AG09309 (cell line): ENCODE results near the gene PPFIBP2.

Experiments
- DNase-seq: peaks from one replicate; pipeline ENCODE4 v3.0.0-alpha.2; 2010; ENCODE audit warnings: low read depth
- H3K4me3 ChIP-seq: 2 replicates; pipeline ENCODE4 v1.5.1; 2011; ENCODE audit warnings: mild to moderate bottlenecking, low read depth, low read length, moderate library complexity; ENCODE audit not compliant: control insufficient read depth
- TF ChIP-seq, protein P1 (sequence below): IDR thresholded peaks from 2 replicates; pipeline ENCODE4 v1.5.1; 2011; ENCODE audit warnings: mild to moderate bottlenecking, low read depth, low read length, inconsistent platforms; ENCODE audit not compliant: insufficient read depth, control insufficient read depth; ENCODE audit errors: missing control alignments

PPFIBP2 gene

DNA sequence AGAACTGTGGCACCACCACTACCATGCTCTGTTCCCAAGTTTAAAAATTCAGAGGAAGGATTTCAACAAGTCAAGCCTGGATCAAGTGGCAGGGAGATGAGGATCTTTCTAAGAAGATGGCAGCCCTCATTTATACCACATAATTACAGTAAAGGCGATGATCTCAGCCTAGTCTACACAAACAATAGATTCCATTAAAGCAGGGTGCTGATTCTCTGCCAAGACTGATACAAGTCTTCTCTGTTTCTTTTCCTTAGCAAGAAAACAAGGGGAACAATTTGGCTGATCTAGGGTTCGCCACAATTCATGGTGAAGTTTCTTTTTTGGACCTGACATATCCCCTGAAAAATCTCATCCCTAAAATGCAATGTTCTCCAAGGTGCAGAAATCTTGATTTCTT, 73.9 kb downstream of the PPFIBP2 start:
- no peak for DNase-seq
- no peak overlapping the region for H3K4me3 ChIP-seq
- TF ChIP-seq, protein P1, sequence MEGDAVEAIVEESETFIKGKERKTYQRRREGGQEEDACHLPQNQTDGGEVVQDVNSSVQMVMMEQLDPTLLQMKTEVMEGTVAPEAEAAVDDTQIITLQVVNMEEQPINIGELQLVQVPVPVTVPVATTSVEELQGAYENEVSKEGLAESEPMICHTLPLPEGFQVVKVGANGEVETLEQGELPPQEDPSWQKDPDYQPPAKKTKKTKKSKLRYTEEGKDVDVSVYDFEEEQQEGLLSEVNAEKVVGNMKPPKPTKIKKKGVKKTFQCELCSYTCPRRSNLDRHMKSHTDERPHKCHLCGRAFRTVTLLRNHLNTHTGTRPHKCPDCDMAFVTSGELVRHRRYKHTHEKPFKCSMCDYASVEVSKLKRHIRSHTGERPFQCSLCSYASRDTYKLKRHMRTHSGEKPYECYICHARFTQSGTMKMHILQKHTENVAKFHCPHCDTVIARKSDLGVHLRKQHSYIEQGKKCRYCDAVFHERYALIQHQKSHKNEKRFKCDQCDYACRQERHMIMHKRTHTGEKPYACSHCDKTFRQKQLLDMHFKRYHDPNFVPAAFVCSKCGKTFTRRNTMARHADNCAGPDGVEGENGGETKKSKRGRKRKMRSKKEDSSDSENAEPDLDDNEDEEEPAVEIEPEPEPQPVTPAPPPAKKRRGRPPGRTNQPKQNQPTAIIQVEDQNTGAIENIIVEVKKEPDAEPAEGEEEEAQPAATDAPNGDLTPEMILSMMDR, result no peak

- no peak overlapping the region for H3K4me3 ChIP-seq
- no peak for DNase-seq
- TF ChIP-seq, protein P1, result no peak
Measured at GRCh38 chr11:7589861-7590260, 76.1 kb downstream of the PPFIBP2 start.

DNA sequence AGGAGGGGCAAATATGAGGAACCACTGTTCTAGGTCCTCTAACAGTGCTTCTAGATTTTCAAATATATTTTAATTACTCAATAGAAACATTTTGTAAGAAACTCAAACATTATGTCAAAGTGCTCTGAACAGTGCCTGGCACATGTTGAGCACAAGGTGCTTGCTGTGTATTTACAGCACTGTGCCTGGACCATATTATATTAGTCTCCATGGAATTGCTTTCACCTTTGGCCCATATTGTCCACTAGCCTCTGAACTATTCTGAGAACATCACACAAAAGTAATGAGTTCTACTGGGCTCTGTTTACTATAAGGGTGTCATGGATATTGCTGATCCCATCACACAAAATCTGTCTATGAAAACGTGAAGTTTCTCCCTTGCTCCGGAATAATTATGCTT, 76.7 kb downstream of the PPFIBP2 start:
- DNase-seq, result no peak
- H3K4me3 ChIP-seq, result no peak overlapping the region
- TF ChIP-seq, protein P1, result no peak

GRCh38 chr11:7591107-7591894, 77.5 kb downstream of the PPFIBP2 start:
- TF ChIP-seq, protein P1, result no peak
- no peak for DNase-seq
- H3K4me3 ChIP-seq, result no peak overlapping the region

- H3K4me3 ChIP-seq, result no peak overlapping the region
- DNase-seq, result no peak
- TF ChIP-seq, protein P1, result no peak
Measured at GRCh38 chr11:7591987-7592386, 78.2 kb downstream of the PPFIBP2 start.

DNA sequence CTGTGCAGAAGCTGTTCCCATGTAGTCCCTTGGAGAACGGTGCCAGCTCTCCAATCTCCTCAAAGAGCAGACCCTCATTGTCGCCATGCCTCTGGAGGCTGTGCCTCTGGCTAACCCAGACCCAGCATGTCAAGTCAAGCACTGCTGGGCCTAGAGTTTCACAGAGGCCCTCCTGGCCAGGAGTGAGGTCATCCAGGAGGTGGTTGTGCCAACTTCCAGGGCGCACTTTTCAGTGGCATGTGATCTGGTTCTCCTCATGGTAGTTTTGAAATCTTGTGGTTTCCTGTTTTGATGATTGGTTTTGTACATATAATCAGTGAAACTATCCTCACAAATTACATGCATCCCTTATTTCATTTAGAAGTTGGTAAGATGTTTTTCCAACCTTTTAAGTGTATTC, 78.9 kb downstream of the PPFIBP2 start:
- peak; percentile 59 for DNase-seq
- TF ChIP-seq, protein P1, result no peak
- H3K4me3 ChIP-seq, result no peak overlapping the region

GRCh38 chr11:7593481-7593880, 79.7 kb downstream of the PPFIBP2 start:
- TF ChIP-seq, protein P1, result no peak
- no peak for DNase-seq
- no peak overlapping the region for H3K4me3 ChIP-seq
